Colonic mucosa (tissue), 4 donors: ENCODE results near the gene COPS3. TPM values are rescaled to one million over a fixed set of nuclear protein-coding genes. Genes with fewer than 3 reads are reported as not detected.

ENCODE experiments used
- DNase-seq: peaks from one replicate; pipeline ENCODE4 v3.0.0-alpha.2; 2020
- H3K27ac ChIP-seq: fragments of 200-600 bp; one replicate; pipeline ENCODE4 v1.8.0; 2021
- H3K27me3 ChIP-seq: fragments of 200-600 bp; one replicate; pipeline ENCODE4 v1.8.0; 2021
- H3K36me3 ChIP-seq: fragments of 200-600 bp; one replicate; pipeline ENCODE4 v1.8.0; 2021
- H3K4me1 ChIP-seq: fragments of 200-600 bp; one replicate; pipeline ENCODE4 v1.8.0; 2021; ENCODE audit warnings: mild to moderate bottlenecking
- H3K4me3 ChIP-seq: fragments of 200-600 bp; one replicate; pipeline ENCODE4 v1.8.0; 2021
- H3K9ac ChIP-seq, 2 donors: one replicate each; pipeline ENCODE4 v1.7.0; 2013; ENCODE audit warnings: control low read depth in 2 of 2, low read depth in 2 of 2, low read length in 2 of 2
- H3K9me3 ChIP-seq: fragments of 200-600 bp; one replicate; pipeline ENCODE4 v1.8.0; 2021
- CTCF ChIP-seq: fragments of 200-600 bp; IDR thresholded peaks from one replicate; pipeline ENCODE4 v1.8.0; 2022; ENCODE audit warnings: antibody characterized with exemption, mild to moderate bottlenecking
- intact Hi-C: fragments of 100-400 bp; cut with DNase I; formaldehyde crosslinking; loops from one replicate; pipeline ENCODE4 v1.14.1; 2022
- total RNA-seq, 2 donors: library from RNA; stranded (reverse); fragmentation: NEBNext Ultra II Directional in 1 of 2; extraction: Animal tissue kit (Norgen Biotek cat#: 25700) in 1 of 2; gene quantifications; one replicate each; pipeline ENCODE4 v1.2.1, GENCODE V29; 2021
- donor health status: healthy.
- donor health status: DM: no; HTN: no; CAD: no.
- donor health status: DM: no; HTN: no; CAD: no.

Gene COPS3
- total RNA-seq, 2 donors from 2014 or later = 43.9 to 60.4 TPM

DNA sequence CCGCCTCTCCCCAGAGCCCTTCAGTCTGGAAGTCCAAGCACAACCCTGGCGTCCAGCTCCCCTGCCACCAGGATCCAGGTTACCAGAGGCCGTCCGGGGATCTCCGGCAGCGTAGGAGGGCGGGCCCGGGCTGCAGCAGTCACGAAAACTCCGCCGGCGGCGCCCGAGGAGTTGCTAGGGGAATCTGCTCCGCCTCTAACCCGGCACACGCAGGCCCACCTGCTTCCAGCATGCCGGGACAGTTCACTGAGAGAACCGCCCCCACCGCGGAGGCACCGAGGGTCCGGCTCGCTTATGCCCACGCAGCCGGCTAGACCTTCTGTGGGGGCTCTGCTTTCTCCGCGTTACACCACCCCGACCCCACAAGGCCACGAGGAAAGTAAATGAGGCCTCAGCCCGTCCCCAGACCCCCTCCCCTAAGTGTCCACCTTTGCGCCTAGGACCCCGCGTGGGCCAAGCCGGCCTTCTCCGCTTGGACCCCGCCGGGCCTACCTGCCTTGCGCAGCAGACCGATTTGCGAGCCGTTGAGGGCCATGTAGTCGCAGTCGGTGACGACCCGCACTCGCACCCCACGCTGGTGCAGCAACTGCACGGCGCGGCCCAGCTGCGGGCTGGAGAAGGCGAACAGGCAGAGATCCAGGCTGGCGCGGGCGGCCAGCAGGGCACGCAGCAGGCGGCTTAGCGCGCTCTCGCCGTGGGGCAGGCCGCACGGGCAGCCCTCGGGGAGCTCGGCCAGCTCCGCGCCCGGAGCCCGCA, 75.5 kb downstream of the COPS3 start:
- H3K27me3 ChIP-seq = no peaks in the 10 kb centered on the region
- intact Hi-C loops = no loop called here
- no peak for TF ChIP-seq CTCF
- no peaks in the 10 kb centered on the region for H3K36me3 ChIP-seq
- peak; percentile 68 for DNase-seq
- peak overlapping the region; percentile 44 for H3K4me3 ChIP-seq
- H3K4me1 ChIP-seq = no peaks in the 10 kb centered on the region
- no peaks in the 10 kb centered on the region for H3K9me3 ChIP-seq
- peak overlapping the region; percentile 77 to 91 for H3K9ac ChIP-seq
- peak overlapping the region; percentile 62 for H3K27ac ChIP-seq

GRCh38 chr17:17204635-17205231, 76.3 kb downstream of the COPS3 start:
- H3K27ac ChIP-seq = no peak overlapping the region
- H3K27me3 ChIP-seq = no peaks in the 10 kb centered on the region
- H3K9me3 ChIP-seq = no peaks in the 10 kb centered on the region
- intact Hi-C loops = no loop called here
- H3K4me3 ChIP-seq = peak overlapping the region; percentile 44
- no peak for DNase-seq
- TF ChIP-seq CTCF = no peak
- no peaks in the 10 kb centered on the region for H3K36me3 ChIP-seq
- H3K9ac ChIP-seq = peak overlapping the region; percentile 43 to 77
- H3K4me1 ChIP-seq = no peaks in the 10 kb centered on the region

DNA sequence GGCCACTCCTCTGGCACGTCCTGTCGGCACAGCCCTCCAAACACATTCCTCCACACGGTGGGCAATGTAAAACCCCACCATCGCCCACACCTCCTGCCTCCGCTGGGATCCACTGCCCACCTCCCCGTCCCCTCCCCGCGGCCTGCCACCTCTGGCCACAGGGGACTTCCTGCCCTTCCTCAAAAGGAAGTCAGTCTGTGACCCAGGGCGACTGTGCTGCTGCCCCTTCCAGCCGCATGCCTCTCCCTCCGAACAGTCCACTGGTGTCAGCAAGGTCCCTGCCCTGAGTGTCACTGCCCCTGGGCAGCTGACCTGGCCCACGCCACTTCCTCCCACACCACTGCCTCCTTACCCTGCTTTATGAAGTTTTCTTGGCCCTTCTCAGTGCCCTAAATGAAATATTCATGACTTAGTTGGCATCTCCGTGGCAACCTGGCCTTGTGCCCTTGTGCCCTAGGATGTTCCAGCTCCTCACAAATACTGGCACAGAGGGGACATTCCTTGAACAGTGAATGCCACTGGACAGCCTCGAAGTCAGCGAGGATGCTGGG, 76.9 kb downstream of the COPS3 start:
- TF ChIP-seq CTCF = no peak
- intact Hi-C loops = no loop called here
- Histone ChIP-seq H3K4me1 (no peaks in the 10 kb centered on the region), H3K27ac (no peak overlapping the region), H3K36me3 (no peaks in the 10 kb centered on the region), H3K9me3 (no peaks in the 10 kb centered on the region), H3K9ac (peak overlapping the region; percentile 43 to 77), H3K27me3 (no peaks in the 10 kb centered on the region), H3K4me3 (no peak overlapping the region)
- DNase-seq = no peak

DNA sequence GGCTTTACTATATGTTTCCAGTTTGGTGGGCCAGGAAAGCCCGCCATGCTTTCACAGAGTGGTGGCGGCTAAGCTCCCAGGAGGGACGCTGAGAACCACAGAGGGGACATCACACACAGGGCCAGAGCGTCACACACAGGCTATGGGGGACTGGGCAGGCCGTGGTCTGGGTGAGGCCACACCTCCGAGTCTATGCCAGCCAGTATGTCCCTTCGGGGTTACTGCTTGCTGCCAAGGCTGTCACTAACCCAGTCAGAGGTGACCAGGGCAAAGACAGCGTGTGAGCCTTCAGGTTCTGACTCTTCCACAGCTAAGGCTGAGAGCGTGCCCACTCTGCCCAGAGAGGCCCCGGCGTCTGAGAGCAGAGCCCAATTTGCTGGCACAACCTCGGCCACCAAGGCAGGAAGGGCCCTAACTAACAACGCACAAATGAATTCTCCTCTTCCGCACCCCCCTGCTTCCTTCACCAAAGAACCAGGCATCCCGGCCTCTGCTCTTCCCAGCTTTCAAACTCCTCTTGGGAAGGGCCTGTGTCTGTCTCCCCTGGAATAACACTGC, 77.8 kb downstream of the COPS3 start:
- no peak for TF ChIP-seq CTCF
- intact Hi-C loops = no loop called here
- no peaks in the 10 kb centered on the region for H3K27me3 ChIP-seq
- no peak overlapping the region for H3K4me3 ChIP-seq
- no peak overlapping the region for H3K27ac ChIP-seq
- DNase-seq = no peak
- H3K4me1 ChIP-seq = no peaks in the 10 kb centered on the region
- no peaks in the 10 kb centered on the region for H3K9me3 ChIP-seq
- H3K9ac ChIP-seq = no peak overlapping the region
- no peaks in the 10 kb centered on the region for H3K36me3 ChIP-seq

DNA sequence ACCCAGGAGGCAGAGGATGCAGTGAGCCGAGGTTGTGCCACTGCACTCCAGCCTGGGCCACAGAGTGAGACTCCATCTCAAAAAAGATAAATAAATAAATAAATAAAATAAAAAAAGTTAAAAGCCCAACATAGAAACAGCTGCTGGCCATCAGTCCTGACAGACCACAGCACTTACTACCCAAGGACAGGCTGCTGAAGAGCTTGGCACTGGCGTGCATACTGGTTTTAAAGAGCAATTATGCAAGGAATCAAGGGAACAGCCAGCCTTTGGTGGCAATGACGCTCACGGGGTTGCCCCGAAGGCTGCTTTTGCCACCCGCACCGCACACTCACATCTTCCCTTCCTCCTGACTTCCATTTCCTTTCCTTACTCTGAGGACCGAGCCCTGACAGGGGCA, 79.1 kb downstream of the COPS3 start:
- H3K27me3 ChIP-seq = no peaks in the 10 kb centered on the region
- no peaks in the 10 kb centered on the region for H3K36me3 ChIP-seq
- H3K27ac ChIP-seq = no peak overlapping the region
- no peak overlapping the region for H3K9ac ChIP-seq
- intact Hi-C loops = no loop called here
- no peak overlapping the region for H3K4me3 ChIP-seq
- H3K9me3 ChIP-seq = no peaks in the 10 kb centered on the region
- no peak for DNase-seq
- TF ChIP-seq CTCF = no peak
- no peaks in the 10 kb centered on the region for H3K4me1 ChIP-seq
